ENCODE data around the gene TDRD10. TPM values are rescaled to one million over a fixed set of nuclear protein-coding genes. Genes with fewer than 3 reads are reported as not detected.

Gene TDRD10
- total and polyA plus RNA-seq, 2 of the 8 experiments (the other 6 are each of a cell fraction or from before 2014, with no cell fraction given), result 0.15 to 0.27 TPM

DNA sequence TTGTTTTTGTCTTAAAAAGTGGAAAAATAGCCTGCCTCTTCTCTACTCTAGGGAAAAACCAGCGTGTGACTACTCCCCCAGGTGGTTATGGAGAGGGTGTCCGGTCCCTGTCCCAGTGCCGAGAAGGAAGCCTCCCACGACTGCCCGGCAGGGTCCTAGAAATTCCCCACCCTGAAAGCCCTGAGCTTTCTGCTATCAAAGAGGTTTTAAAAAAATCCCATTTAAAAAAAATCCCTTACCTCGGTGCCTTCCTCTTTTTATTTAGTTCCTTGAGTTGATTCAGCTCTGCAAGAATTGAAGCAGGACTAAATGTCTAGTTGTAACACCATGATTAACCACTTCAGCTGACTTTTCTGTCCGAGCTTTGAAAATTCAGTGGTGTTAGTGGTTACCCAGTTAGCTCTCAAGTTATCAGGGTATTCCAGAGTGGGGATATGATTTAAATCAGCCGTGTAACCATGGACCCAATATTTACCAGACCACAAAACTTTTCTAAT is 35.0 kb upstream of the TDRD10 start:
- no peak overlapping the region for H2BK120ac ChIP-seq (replicated peaks; ENCODE audit: low read depth, low read length)
- no peak overlapping the region for H2BK15ac ChIP-seq (ENCODE audit: low read length)
- no peak overlapping the region for H3K14ac ChIP-seq (ENCODE audit: insufficient read length)
- no peak overlapping the region for H3K23ac ChIP-seq (ENCODE audit: insufficient read length)
- H4K8ac ChIP-seq (ENCODE audit: extremely low read depth, insufficient read depth, low read length), result no peak overlapping the region
- H3K4me3 ChIP-seq (ENCODE audit: extremely low read depth in 1 of 4, insufficient read depth in 2 of 4, low read depth in 3 of 4, low read length in 4 of 4), result no peak overlapping the region
- no peak overlapping the region for H2BK20ac ChIP-seq (ENCODE audit: low read length)
- H4K91ac ChIP-seq (replicated peaks; ENCODE audit: insufficient read length, low read length), result no peak overlapping the region
- 70% methylated on average over 8 of the region's 8 CpGs; no CpG with 5 or more reads in 1 of the 2 experiments for WGBS, 2 experiments (ENCODE audit: extremely low coverage in 1 of 2, insufficient coverage in 1 of 2, insufficient read length in 1 of 2, insufficient replicate concordance in 2 of 2, low coverage in 1 of 2, low lambda C conversion rate in 2 of 2, missing lambda C conversion rate in 1 of 2)
- no peaks in the 10 kb centered on the region for H3K79me1 ChIP-seq (ENCODE audit: low read depth, low read length)
- H3K4me2 ChIP-seq (ENCODE audit: insufficient read depth in 1 of 2, low read depth in 2 of 2, low read length in 2 of 2), result no peak overlapping the region
- ChIA-PET POLR2A (ENCODE audit: partially characterized antibody) (interaction anchor here (0.6 kb wide), 1 partner anchor 535 kb away, joined by 3 read pairs; no protein-coding TSS in a partner anchor), CTCF (ENCODE audit: partially characterized antibody) (interaction anchor here (0.6 to 4.8 kb wide), 7 partner anchors 13 to 79 kb away, joined by 3 to 30 read pairs (median 4); no protein-coding TSS in a partner anchor)
- no peak overlapping the region for H2BK5ac ChIP-seq (ENCODE audit: low read depth, low read length)
- H3K18ac ChIP-seq (ENCODE audit: extremely low read depth, low read length), result no peak overlapping the region
- H2AK5ac ChIP-seq (ENCODE audit: low read depth, low read length), result no peak overlapping the region
- no peak overlapping the region for H3K56ac ChIP-seq (replicated peaks; ENCODE audit: insufficient read length, low read depth, low read length)
- TF ChIP-seq RAD21 (IDR thresholded peaks at IDR 0.05 in 1 of 2, conservative IDR thresholded peaks at IDR 0.05 in 1 of 2; ENCODE audit: low read depth in 2 of 2, low read length in 2 of 2), result peak; percentile 17 to 44; a peak in 3 of 4 replicates
- TF ChIP-seq, protein P1, sequence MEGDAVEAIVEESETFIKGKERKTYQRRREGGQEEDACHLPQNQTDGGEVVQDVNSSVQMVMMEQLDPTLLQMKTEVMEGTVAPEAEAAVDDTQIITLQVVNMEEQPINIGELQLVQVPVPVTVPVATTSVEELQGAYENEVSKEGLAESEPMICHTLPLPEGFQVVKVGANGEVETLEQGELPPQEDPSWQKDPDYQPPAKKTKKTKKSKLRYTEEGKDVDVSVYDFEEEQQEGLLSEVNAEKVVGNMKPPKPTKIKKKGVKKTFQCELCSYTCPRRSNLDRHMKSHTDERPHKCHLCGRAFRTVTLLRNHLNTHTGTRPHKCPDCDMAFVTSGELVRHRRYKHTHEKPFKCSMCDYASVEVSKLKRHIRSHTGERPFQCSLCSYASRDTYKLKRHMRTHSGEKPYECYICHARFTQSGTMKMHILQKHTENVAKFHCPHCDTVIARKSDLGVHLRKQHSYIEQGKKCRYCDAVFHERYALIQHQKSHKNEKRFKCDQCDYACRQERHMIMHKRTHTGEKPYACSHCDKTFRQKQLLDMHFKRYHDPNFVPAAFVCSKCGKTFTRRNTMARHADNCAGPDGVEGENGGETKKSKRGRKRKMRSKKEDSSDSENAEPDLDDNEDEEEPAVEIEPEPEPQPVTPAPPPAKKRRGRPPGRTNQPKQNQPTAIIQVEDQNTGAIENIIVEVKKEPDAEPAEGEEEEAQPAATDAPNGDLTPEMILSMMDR (IDR thresholded peaks at IDR 0.05; ENCODE audit: control extremely low read depth in 1 of 3, insufficient read depth in 1 of 3, low read depth in 1 of 3, low read length in 3 of 3), result peak; percentile 16 to 31 (median 24)
- TF ChIP-seq KDM4A (IDR thresholded peaks at IDR 0.05; ENCODE audit: low read depth, low read length, severe bottlenecking), result no peak
- no peak overlapping the region for H2AFZ ChIP-seq (ENCODE audit: low read length)
- no peaks in the 10 kb centered on the region for H3K27me3 ChIP-seq (replicated peaks in 1 of 4; ENCODE audit: control insufficient read depth in 3 of 4, extremely low read depth in 1 of 4, insufficient read depth in 3 of 4, low read length in 3 of 4)
- H4K5ac ChIP-seq (ENCODE audit: insufficient read length, low read depth, low read length), result no peak overlapping the region
- FAIRE-seq, result no peak
- H2BK12ac ChIP-seq (ENCODE audit: low read depth, low read length), result no peak overlapping the region
- no peaks in the 10 kb centered on the region for H4K20me1 ChIP-seq (replicated peaks in 1 of 2; ENCODE audit: control insufficient read depth in 1 of 2, insufficient read depth in 2 of 2, low read length in 2 of 2)
- no peaks in the 10 kb centered on the region for H3K23me2 ChIP-seq (ENCODE audit: low read depth, low read length)
- no peaks in the 10 kb centered on the region for H3K79me2 ChIP-seq (ENCODE audit: control insufficient read depth in 1 of 2, insufficient read depth in 2 of 2, low read length in 2 of 2)
- H3K9me3 ChIP-seq (ENCODE audit: insufficient read depth in 2 of 2, low read depth in 1 of 2, low read length in 1 of 2), result no peaks in the 10 kb centered on the region
- H3K4me1 ChIP-seq (replicated peaks in 1 of 4; ENCODE audit: control insufficient read depth in 3 of 4, insufficient read depth in 4 of 4, low read length in 3 of 4), result peaks cover 0 to 4% (median 2%) of the 10 kb centered on the region in 4 experiments; a peak in 4 of 7 replicates
- no peak overlapping the region for H3K9ac ChIP-seq (replicated peaks in 1 of 4; ENCODE audit: extremely low read depth in 1 of 4, low read depth in 3 of 4, low read length in 3 of 4)
- H3K4ac ChIP-seq (replicated peaks; ENCODE audit: insufficient read length, low read depth, low read length), result no peak overlapping the region
- no peaks in the 10 kb centered on the region for H3K36me3 ChIP-seq (ENCODE audit: control insufficient read depth in 2 of 4, insufficient read depth in 4 of 4, low read length in 3 of 4)
- no peak overlapping the region for H3K27ac ChIP-seq (ENCODE audit: low read depth, low read length)
- no peak for DNase-seq (ENCODE audit: low read depth in 1 of 2, low spot score in 2 of 2)

Measured in H1 (cell line).